ENCODE data around the gene BICD2. TPM values are rescaled to one million over a fixed set of nuclear protein-coding genes. Genes with fewer than 3 reads are reported as not detected.

The BICD2 gene
- total RNA-seq, 4 donors from 2014 or later, result 42.3 to 75.3 (median 51.8) TPM

- Histone ChIP-seq H3K27me3 (no peaks in the 10 kb centered on the region), H3K4me3 (no peak overlapping the region), H3K9me3 (no peaks in the 10 kb centered on the region), H3K4me1 (peaks cover 0 to 80% (median 41%) of the 10 kb centered on the region in 3 donors), H3K27ac (no peak overlapping the region), H3K36me3 (no peaks in the 10 kb centered on the region)
- ATAC-seq, result no peak
- TF ChIP-seq, protein P1, sequence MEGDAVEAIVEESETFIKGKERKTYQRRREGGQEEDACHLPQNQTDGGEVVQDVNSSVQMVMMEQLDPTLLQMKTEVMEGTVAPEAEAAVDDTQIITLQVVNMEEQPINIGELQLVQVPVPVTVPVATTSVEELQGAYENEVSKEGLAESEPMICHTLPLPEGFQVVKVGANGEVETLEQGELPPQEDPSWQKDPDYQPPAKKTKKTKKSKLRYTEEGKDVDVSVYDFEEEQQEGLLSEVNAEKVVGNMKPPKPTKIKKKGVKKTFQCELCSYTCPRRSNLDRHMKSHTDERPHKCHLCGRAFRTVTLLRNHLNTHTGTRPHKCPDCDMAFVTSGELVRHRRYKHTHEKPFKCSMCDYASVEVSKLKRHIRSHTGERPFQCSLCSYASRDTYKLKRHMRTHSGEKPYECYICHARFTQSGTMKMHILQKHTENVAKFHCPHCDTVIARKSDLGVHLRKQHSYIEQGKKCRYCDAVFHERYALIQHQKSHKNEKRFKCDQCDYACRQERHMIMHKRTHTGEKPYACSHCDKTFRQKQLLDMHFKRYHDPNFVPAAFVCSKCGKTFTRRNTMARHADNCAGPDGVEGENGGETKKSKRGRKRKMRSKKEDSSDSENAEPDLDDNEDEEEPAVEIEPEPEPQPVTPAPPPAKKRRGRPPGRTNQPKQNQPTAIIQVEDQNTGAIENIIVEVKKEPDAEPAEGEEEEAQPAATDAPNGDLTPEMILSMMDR (IDR thresholded peaks at IDR 0.05), result no peak
- TF ChIP-seq POLR2AphosphoS5 (IDR thresholded peaks at IDR 0.05) (no peak), POLR2A (IDR thresholded peaks at IDR 0.05) (no peak), EP300 (IDR thresholded peaks at IDR 0.05) (no peak)
- WGBS, 2 donors (ENCODE audit: low coverage in 1 of 2), result 62 to 78% methylated on average over 3 to 5 of the region's 9 CpGs
Measured at GRCh38 chr9:92736563-92737215, 27.9 kb downstream of the BICD2 start.

GRCh38 chr9:92735636-92736562 is 28.7 kb downstream of the BICD2 start:
- 79 to 100% methylated on average over 2 to 4 of the region's 9 CpGs for WGBS, 2 donors (ENCODE audit: low coverage in 1 of 2)
- Histone ChIP-seq H3K9me3 (no peaks in the 10 kb centered on the region), H3K4me1 (peaks cover 0 to 80% (median 37%) of the 10 kb centered on the region in 3 donors), H3K27me3 (no peaks in the 10 kb centered on the region), H3K4me3 (no peak overlapping the region), H3K27ac (no peak overlapping the region), H3K36me3 (no peaks in the 10 kb centered on the region)
- no peak for ATAC-seq
- TF ChIP-seq POLR2AphosphoS5 (IDR thresholded peaks at IDR 0.05) (no peak), EP300 (IDR thresholded peaks at IDR 0.05) (no peak), POLR2A (IDR thresholded peaks at IDR 0.05) (no peak)
- TF ChIP-seq, protein P1 (IDR thresholded peaks at IDR 0.05), result no peak

- H3K4me1 ChIP-seq, result peaks cover 0 to 80% (median 29%) of the 10 kb centered on the region in 3 donors
- no peak overlapping the region for H3K27ac ChIP-seq
- WGBS, 2 donors (ENCODE audit: low coverage in 1 of 2), result 65 to 90% methylated on average over 3 to 4 of the region's 9 CpGs
- TF ChIP-seq POLR2AphosphoS5 (IDR thresholded peaks at IDR 0.05) (no peak), POLR2A (IDR thresholded peaks at IDR 0.05) (no peak), EP300 (IDR thresholded peaks at IDR 0.05) (no peak)
- no peak for ATAC-seq
- no peaks in the 10 kb centered on the region for H3K27me3 ChIP-seq
- no peaks in the 10 kb centered on the region for H3K9me3 ChIP-seq
- no peaks in the 10 kb centered on the region for H3K36me3 ChIP-seq
- H3K4me3 ChIP-seq, result no peak overlapping the region
Measured at GRCh38 chr9:92734931-92735635, 29.6 kb downstream of the BICD2 start.

- ATAC-seq, result no peak
- Histone ChIP-seq H3K36me3 (peaks cover 0 to 31% of the 10 kb centered on the region in 2 donors), H3K9me3 (no peaks in the 10 kb centered on the region), H3K27me3 (no peaks in the 10 kb centered on the region), H3K27ac (no peak overlapping the region), H3K4me1 (peaks cover 0 to 75% (median 4%) of the 10 kb centered on the region in 3 donors), H3K4me3 (no peak overlapping the region)
- WGBS, 2 donors (ENCODE audit: low coverage in 1 of 2), result 100% methylated on average over 2 of the region's 8 CpGs; no CpG with 5 or more reads in 1 of the 2 donors
- TF ChIP-seq, protein P1 (IDR thresholded peaks at IDR 0.05), result no peak
- TF ChIP-seq EP300 (IDR thresholded peaks at IDR 0.05), result no peak
- TF ChIP-seq POLR2AphosphoS5 (IDR thresholded peaks at IDR 0.05), result no peak
- no peak for TF ChIP-seq POLR2A (IDR thresholded peaks at IDR 0.05)
Measured at GRCh38 chr9:92730897-92731296, 33.7 kb downstream of the BICD2 start.

GRCh38 chr9:92729735-92730155 is 34.9 kb downstream of the BICD2 start:
- no peaks in the 10 kb centered on the region for H3K27me3 ChIP-seq
- H3K27ac ChIP-seq, result no peak overlapping the region
- H3K36me3 ChIP-seq, result peaks cover 0 to 41% of the 10 kb centered on the region in 2 donors
- ATAC-seq, result no peak
- 86 to 100% methylated on average over 1 to 5 of the region's 9 CpGs for WGBS, 2 donors (ENCODE audit: low coverage in 1 of 2)
- no peak overlapping the region for H3K4me3 ChIP-seq
- peaks cover 0 to 73% (median 4%) of the 10 kb centered on the region in 3 donors for H3K4me1 ChIP-seq
- H3K9me3 ChIP-seq, result no peaks in the 10 kb centered on the region
- TF ChIP-seq POLR2A (IDR thresholded peaks at IDR 0.05) (no peak), POLR2AphosphoS5 (IDR thresholded peaks at IDR 0.05) (no peak), EP300 (IDR thresholded peaks at IDR 0.05) (no peak)
- TF ChIP-seq, protein P1 (IDR thresholded peaks at IDR 0.05), result no peak
